ENCODE data around the gene DGKI. TPM values are rescaled to one million over a fixed set of nuclear protein-coding genes. Genes with fewer than 3 reads are reported as not detected.

The DGKI gene
- total and polyA plus RNA-seq, 7 donors: under 0.01 to 0.56 (median 0.44) TPM; not detected in 2

DNA sequence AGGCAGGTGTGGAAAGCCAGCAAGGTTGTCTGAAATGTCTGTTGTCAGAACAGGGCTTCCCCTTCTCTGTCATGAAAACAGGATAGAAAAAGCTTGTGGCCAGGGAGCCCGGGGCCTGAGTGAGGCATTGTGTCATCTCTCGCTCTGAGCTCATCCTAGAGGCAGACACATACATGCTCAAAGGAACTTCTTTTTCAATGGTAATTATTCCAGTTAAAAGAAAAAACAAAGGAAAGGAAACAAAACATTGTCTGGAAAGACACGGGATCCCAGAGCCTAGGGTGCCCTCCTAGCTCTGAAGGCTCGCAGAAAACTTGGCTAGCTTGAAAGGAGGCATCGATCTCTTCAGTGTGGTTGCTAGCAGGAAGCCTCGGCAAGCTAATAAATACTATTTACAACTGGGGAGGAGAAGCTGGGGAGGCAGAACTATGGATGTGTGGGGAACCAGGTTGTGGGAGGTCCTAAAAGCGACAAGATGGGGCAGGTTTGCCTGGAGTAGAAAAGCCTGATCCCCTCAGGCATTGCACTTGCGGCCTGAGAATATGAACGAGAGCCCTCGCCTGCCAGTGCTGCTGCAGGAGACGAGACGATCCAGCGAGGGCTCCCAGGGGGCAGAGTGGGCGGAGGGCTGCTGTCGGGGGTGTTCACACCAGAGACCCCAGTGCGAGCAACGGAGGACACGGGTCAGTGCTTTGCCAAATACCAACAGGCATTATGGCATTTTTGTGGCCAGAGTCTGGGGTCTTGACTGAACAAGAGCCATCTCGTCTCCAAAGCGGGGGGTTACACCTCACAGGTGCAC, 32.8 kb upstream of the DGKI start:
- H3K27me3 ChIP-seq (ENCODE audit: insufficient read depth in 3 of 3, low read length in 2 of 3): no peaks in the 10 kb centered on the region
- H3K4me1 ChIP-seq: peaks cover 9% of the 10 kb centered on the region
- no peak overlapping the region for H3K4me3 ChIP-seq
- no peaks in the 10 kb centered on the region for H3K9me3 ChIP-seq
- WGBS, 3 donors: 71 to 81% (median 74%) methylated on average over 20 of the region's 20 CpGs
- H3K36me3 ChIP-seq (ENCODE audit: insufficient read depth in 1 of 2, low read depth in 1 of 2): peaks cover 0 to 56% of the 10 kb centered on the region in 2 donors
- peak in 2 of 4 donors; percentile 30 to 41 for ATAC-seq
- peak; percentile 29 to 50 for DNase-seq
- peak overlapping the region; percentile 78 for H3K27ac ChIP-seq
- intact Hi-C loops (cut with DNase I): no loop called here
- TF ChIP-seq, protein P1, sequence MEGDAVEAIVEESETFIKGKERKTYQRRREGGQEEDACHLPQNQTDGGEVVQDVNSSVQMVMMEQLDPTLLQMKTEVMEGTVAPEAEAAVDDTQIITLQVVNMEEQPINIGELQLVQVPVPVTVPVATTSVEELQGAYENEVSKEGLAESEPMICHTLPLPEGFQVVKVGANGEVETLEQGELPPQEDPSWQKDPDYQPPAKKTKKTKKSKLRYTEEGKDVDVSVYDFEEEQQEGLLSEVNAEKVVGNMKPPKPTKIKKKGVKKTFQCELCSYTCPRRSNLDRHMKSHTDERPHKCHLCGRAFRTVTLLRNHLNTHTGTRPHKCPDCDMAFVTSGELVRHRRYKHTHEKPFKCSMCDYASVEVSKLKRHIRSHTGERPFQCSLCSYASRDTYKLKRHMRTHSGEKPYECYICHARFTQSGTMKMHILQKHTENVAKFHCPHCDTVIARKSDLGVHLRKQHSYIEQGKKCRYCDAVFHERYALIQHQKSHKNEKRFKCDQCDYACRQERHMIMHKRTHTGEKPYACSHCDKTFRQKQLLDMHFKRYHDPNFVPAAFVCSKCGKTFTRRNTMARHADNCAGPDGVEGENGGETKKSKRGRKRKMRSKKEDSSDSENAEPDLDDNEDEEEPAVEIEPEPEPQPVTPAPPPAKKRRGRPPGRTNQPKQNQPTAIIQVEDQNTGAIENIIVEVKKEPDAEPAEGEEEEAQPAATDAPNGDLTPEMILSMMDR (IDR thresholded peaks at IDR 0.05): no peak

DNA sequence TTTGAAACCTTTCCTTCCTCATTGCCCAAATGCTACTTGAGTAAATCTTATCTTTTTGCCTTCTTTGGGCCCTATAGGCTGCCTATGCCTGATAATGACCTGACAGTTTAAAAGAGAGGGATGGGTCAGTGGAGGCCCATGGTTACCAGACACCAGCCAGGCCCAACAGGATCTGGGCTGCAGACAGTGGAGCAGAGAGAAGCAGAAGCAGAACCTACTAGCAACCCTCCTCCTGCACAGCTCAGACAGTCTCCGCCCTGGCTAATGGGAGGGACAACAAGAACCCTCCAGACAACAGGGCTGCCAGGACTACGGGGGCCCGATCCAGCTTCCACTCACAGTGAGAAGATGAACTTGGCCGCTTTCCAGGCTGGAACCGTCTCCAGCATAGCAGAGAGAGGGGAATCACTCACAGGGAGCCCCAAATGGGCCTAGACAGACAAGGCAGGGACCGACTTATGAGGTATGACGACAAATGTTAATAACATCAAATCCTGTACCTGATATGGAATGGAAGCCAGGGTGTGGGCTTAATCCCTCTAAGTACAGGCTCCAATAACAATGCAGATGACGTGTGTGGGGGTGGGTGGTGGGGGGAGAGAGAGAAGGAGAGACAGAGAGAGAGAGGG, 31.7 kb upstream of the DGKI start:
- H3K4me1 ChIP-seq: peaks cover 9% of the 10 kb centered on the region
- WGBS, 3 donors: 36 to 67% (median 44%) methylated on average over 8 of the region's 8 CpGs

DNA sequence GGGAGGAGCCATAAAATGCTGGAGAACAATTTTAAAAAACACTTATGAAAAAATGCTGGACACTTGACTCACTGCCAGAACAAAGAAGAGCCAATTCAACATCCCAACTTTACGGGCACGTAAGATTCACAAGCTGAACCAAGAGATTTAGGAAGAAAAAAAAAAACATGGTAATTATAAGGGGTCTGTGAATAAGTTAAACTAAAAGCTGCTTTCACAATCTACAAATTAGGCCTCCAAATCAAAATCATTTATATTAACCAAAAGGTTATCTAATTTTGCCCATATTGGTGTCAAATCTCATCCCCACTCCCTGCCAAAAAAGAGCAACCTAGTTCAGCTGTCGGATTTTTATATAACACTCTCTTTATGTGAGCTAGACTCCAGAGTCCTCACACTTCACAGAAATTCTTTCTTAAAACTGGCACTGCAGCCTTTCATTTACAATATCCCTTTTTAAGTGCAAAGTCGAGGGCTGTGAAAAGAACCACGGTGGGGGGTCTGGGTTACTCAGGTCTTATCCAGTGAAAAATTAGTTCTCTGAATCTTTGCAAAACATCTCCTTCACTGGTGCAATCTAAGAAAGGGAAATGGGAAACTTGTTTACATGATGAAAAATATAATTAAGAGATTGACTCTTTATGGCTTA, 30.4 kb upstream of the DGKI start:
- no peak for ATAC-seq
- no peak overlapping the region for H3K27ac ChIP-seq

More for the DNA sequence above, 31.7 kb upstream of the DGKI start:
- no peak overlapping the region for H3K4me3 ChIP-seq
- H3K9me3 ChIP-seq: no peaks in the 10 kb centered on the region
- ATAC-seq (peak; percentile 23 to 50 (median 36)), DNase-seq (peak; percentile 86 to 87)
- peak overlapping the region; percentile 78 for H3K27ac ChIP-seq
- no peaks in the 10 kb centered on the region for H3K27me3 ChIP-seq (ENCODE audit: insufficient read depth in 3 of 3, low read length in 2 of 3)
- intact Hi-C loops (cut with DNase I): no loop called here
- TF ChIP-seq, protein P1 (IDR thresholded peaks at IDR 0.05): no peak
- H3K36me3 ChIP-seq (ENCODE audit: insufficient read depth in 1 of 2, low read depth in 1 of 2): peaks cover 0 to 45% of the 10 kb centered on the region in 2 donors

DNA sequence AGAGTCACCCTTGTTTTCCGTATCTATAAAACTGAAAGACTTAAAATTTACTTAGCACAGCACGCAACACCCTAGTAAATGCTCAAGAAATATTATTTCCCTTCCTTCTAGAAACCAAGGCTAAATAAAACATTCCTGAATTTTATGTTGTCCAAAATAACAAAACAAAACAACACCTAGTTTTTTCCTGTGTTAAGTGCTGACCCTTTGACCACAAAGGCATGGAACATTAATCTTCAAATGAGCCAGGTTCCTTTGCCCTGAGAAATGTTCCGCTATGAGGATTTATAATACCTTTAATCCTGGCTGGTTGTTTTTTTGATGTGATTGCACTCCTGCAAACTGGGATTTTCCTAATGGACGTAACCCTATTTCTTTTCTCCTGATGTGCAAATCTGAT, 29.0 kb upstream of the DGKI start:
- Histone ChIP-seq H3K4me1 (peaks cover 15% of the 10 kb centered on the region), H3K36me3 (ENCODE audit: insufficient read depth in 1 of 2, low read depth in 1 of 2) (peaks cover 0 to 20% of the 10 kb centered on the region in 2 donors)
- intact Hi-C loops (cut with DNase I): no loop called here

More for the DNA sequence above, 30.4 kb upstream of the DGKI start:
- Histone ChIP-seq H3K36me3 (ENCODE audit: insufficient read depth in 1 of 2, low read depth in 1 of 2) (peaks cover 0 to 34% of the 10 kb centered on the region in 2 donors), H3K4me1 (peaks cover 9% of the 10 kb centered on the region), H3K9me3 (no peaks in the 10 kb centered on the region), H3K27me3 (ENCODE audit: insufficient read depth in 3 of 3, low read length in 2 of 3) (no peaks in the 10 kb centered on the region), H3K4me3 (no peak overlapping the region)
- intact Hi-C loops (cut with DNase I): no loop called here
- TF ChIP-seq, protein P1 (IDR thresholded peaks at IDR 0.05): no peak
- DNase-seq: no peak
- 62 to 72% (median 62%) methylated on average over 5 of the region's 5 CpGs for WGBS, 3 donors

More for the DNA sequence above, 29.0 kb upstream of the DGKI start:
- TF ChIP-seq, protein P1 (IDR thresholded peaks at IDR 0.05): no peak
- Histone ChIP-seq H3K27ac (peak overlapping the region; percentile 30), H3K4me3 (no peak overlapping the region), H3K27me3 (ENCODE audit: insufficient read depth in 3 of 3, low read length in 2 of 3) (no peaks in the 10 kb centered on the region), H3K9me3 (no peaks in the 10 kb centered on the region)
- no peak for DNase-seq
- 89 to 96% (median 94%) methylated on average over 4 of the region's 4 CpGs for WGBS, 3 donors
- no peak for ATAC-seq
